Loucy (cell line): ENCODE results near the gene ASIC4.

Source experiments
- H2AFZ ChIP-seq: fragments of 200-600 bp; sonication (generic); 2 replicates; pipeline ENCODE4 v1.6.0; 2016; ENCODE audit warnings: antibody characterized with exemption, mild to moderate bottlenecking, low read length, moderate library complexity
- H3F3A ChIP-seq: fragments of 200-600 bp; 2 replicates; pipeline ENCODE4 v1.6.0; 2016; ENCODE audit warnings: antibody characterized with exemption, low read depth, mild to moderate bottlenecking
- H3K27me3 ChIP-seq: fragments of 200-600 bp; sonication (generic); 2 replicates; pipeline ENCODE4 v1.6.1; 2014; ENCODE audit warnings: low read length, mild to moderate bottlenecking; ENCODE audit not compliant: insufficient read depth, poor library complexity, severe bottlenecking
- H3K36me3 ChIP-seq: fragments of 200-600 bp; sonication (generic); 2 replicates; pipeline ENCODE4 v1.6.1; 2016; ENCODE audit warnings: low read length; ENCODE audit not compliant: insufficient read depth
- H3K4me1 ChIP-seq: fragments of 200-600 bp; sonication (generic); 2 replicates; pipeline ENCODE4 v1.5.1; 2014; ENCODE audit warnings: low read length, mild to moderate bottlenecking; ENCODE audit not compliant: insufficient read depth, poor library complexity, severe bottlenecking
- H3K4me2 ChIP-seq: fragments of 200-600 bp; sonication (generic); 2 replicates; pipeline ENCODE4 v1.6.0; 2014; ENCODE audit warnings: antibody characterized with exemption, low read length, low read depth, mild to moderate bottlenecking; ENCODE audit not compliant: poor library complexity, severe bottlenecking
- H3K4me3 ChIP-seq: fragments of 200-600 bp; sonication (generic); 2 replicates; pipeline ENCODE4 v1.5.1; 2014; ENCODE audit warnings: low read length, mild to moderate bottlenecking, mixed read lengths; ENCODE audit not compliant: poor library complexity, severe bottlenecking
- H3K79me2 ChIP-seq: fragments of 200-600 bp; sonication (generic); 2 replicates; pipeline ENCODE4 v1.6.1; 2014; ENCODE audit warnings: low read length; ENCODE audit not compliant: insufficient read depth
- H3K9ac ChIP-seq: fragments of 200-600 bp; sonication (generic); 2 replicates; pipeline ENCODE4 v1.6.0; 2014; ENCODE audit warnings: mild to moderate bottlenecking, low read depth, low read length, moderate library complexity; ENCODE audit not compliant: poor library complexity, severe bottlenecking
- H3K9me2 ChIP-seq: fragments of 200-600 bp; sonication (generic); replicated peaks from 2 replicates; pipeline ENCODE4 v1.6.1; 2016; ENCODE audit warnings: low read depth, low read length, mixed read lengths
- H3K9me3 ChIP-seq: fragments of 200-600 bp; sonication (generic); 2 replicates; pipeline ENCODE4 v1.6.1; 2014; ENCODE audit warnings: mild to moderate bottlenecking, antibody characterized with exemption, low read length, low read depth; ENCODE audit not compliant: insufficient read depth
- H4K20me1 ChIP-seq: fragments of 200-600 bp; sonication (generic); 2 replicates; pipeline ENCODE4 v1.6.0; 2014; ENCODE audit warnings: antibody characterized with exemption, low read length, mild to moderate bottlenecking; ENCODE audit not compliant: insufficient read depth, poor library complexity, severe bottlenecking
- EZH2phosphoT487 ChIP-seq: fragments of 200-600 bp; IDR thresholded peaks from 2 replicates; pipeline ENCODE4 v1.6.1; 2018; ENCODE audit warnings: antibody characterized with exemption, mild to moderate bottlenecking, moderate library complexity, borderline replicate concordance
- TF ChIP-seq, protein P1 (sequence below): fragments of 200-600 bp; sonication (generic); conservative IDR thresholded peaks from 2 replicates; pipeline ENCODE4 v1.5.1; 2014; ENCODE audit warnings: mild to moderate bottlenecking, antibody characterized with exemption, low read length

Gene ASIC4

DNA sequence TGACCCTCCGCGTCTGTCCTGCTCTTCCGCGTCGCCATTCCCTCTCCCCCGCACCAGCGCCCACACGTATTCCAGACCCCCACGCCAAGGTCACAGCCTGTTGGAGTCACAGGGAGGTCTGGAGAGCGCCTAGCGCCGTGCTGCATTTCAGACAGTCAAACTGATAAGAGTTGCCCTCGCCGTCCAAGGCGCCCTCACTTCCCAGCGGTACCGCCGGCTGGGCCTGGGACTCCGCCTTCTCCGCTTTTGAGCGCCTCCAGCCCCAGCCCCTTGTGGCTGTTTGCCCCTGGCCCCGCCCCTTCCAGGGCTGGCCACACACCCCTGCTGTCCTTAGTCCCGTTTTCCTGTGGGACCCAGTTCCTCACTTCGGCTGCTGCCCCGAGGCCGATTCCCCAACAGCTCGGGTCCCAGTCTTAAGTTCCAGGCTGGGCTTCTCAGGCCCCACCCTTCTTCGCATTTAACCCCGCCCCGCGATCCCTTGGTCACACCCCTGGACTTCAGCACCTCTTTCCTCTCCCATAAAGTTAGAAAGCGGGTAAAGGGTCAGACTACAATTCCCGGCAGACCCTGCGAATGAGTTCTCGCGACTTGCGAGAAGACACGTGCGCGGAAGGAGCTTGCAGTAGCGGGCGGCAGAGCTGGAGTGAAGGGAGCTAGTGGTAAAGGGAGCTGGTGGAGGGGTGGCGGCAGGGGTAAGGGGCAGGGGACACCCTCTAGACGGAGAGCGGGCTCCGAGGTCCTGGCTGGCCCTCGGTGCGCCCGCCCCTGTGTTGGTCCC lies 15.8 kb upstream of the ASIC4 start, which contains the start of gene GMPPA:
GMPPA (plus strand) TSS at position 612 of the 778 bp plus-strand sequence. CDS start 1,085 bp downstream, outside the sequence.
- peaks cover 24% of the 10 kb centered on the region for H3K4me1 ChIP-seq
- peaks cover 10% of the 10 kb centered on the region; the same call in 1 of the 2 replicates for H3K79me2 ChIP-seq
- no peaks in the 10 kb centered on the region for H3K9me3 ChIP-seq
- peak within 1 kb of the TSS; percentile 93 for H3K4me3 ChIP-seq
- peak within 1 kb of the TSS; percentile 93 for H3K9ac ChIP-seq
- no peaks in the 10 kb centered on the region for H4K20me1 ChIP-seq
- no peaks in the 10 kb centered on the region for H3F3A ChIP-seq
- no peaks in the 10 kb centered on the region for H3K27me3 ChIP-seq
- no peaks in the 10 kb centered on the region for H3K9me2 ChIP-seq
- no peaks in the 10 kb centered on the region for H3K36me3 ChIP-seq
- peak within 1 kb of the TSS; percentile 95 for H2AFZ ChIP-seq
- TF ChIP-seq EZH2phosphoT487: no peak
- peak within 1 kb of the TSS; percentile 86 for H3K4me2 ChIP-seq

DNA sequence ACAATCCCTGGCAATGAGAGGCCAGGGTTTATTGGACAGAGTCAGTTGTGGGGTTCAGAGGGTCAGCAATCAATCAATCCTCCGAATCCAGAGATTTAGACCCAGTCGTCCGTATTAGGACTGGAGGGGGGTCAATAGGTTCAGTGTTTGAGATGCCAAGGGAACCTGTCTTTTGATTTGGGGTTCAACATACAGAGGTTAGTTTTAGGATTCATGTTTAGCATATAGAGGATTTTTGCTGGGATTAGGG lies 15.3 kb upstream of the ASIC4 start:
- Histone ChIP-seq H4K20me1 (no peaks in the 10 kb centered on the region), H2AFZ (peak overlapping the region; percentile 66; the same call in 1 of the 2 replicates)

DNA sequence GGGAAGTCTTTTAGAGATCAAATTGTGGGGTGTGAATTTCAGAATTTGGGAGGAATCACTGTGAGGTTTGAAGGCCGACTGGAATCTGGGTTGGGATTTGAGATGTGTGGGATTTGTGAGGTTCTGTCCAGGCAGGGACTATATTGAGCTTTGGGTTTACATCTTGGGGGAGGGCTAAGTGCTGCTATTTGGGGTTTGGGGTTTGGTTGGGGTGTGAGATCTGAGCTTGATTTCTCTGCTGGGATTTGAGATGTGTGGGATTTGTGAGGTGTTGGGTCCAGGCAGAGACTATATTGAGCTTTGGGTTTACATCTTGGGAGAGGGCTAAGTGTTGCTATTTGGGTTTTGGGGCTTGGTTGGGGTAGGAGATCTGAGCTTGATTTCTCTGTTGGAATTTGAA lies 14.7 kb upstream of the ASIC4 start:
- Histone ChIP-seq H3K9me3 (no peaks in the 10 kb centered on the region), H4K20me1 (no peaks in the 10 kb centered on the region), H3K36me3 (no peaks in the 10 kb centered on the region), H3K9ac (peak overlapping the region; percentile 93), H3K4me1 (peaks cover 24% of the 10 kb centered on the region), H2AFZ (no peak overlapping the region), H3K79me2 (peaks cover 10% of the 10 kb centered on the region; the same call in 1 of the 2 replicates), H3F3A (no peaks in the 10 kb centered on the region), H3K27me3 (no peaks in the 10 kb centered on the region), H3K4me3 (peak overlapping the region; percentile 93), H3K4me2 (peak overlapping the region; percentile 86), H3K9me2 (no peaks in the 10 kb centered on the region)
- TF ChIP-seq, protein P1, sequence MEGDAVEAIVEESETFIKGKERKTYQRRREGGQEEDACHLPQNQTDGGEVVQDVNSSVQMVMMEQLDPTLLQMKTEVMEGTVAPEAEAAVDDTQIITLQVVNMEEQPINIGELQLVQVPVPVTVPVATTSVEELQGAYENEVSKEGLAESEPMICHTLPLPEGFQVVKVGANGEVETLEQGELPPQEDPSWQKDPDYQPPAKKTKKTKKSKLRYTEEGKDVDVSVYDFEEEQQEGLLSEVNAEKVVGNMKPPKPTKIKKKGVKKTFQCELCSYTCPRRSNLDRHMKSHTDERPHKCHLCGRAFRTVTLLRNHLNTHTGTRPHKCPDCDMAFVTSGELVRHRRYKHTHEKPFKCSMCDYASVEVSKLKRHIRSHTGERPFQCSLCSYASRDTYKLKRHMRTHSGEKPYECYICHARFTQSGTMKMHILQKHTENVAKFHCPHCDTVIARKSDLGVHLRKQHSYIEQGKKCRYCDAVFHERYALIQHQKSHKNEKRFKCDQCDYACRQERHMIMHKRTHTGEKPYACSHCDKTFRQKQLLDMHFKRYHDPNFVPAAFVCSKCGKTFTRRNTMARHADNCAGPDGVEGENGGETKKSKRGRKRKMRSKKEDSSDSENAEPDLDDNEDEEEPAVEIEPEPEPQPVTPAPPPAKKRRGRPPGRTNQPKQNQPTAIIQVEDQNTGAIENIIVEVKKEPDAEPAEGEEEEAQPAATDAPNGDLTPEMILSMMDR: no peak
- no peak for TF ChIP-seq EZH2phosphoT487

More for the DNA sequence above, 15.3 kb upstream of the ASIC4 start:
- no peaks in the 10 kb centered on the region for H3K27me3 ChIP-seq
- peak overlapping the region; percentile 93 for H3K9ac ChIP-seq
- TF ChIP-seq, protein P1: no peak
- no peak for TF ChIP-seq EZH2phosphoT487
- H3K36me3 ChIP-seq: no peaks in the 10 kb centered on the region
- no peaks in the 10 kb centered on the region for H3F3A ChIP-seq
- H3K79me2 ChIP-seq: peaks cover 10% of the 10 kb centered on the region; the same call in 1 of the 2 replicates
- H3K4me1 ChIP-seq: peaks cover 24% of the 10 kb centered on the region
- H3K4me2 ChIP-seq: peak overlapping the region; percentile 86
- H3K9me2 ChIP-seq: no peaks in the 10 kb centered on the region
- H3K9me3 ChIP-seq: no peaks in the 10 kb centered on the region
- H3K4me3 ChIP-seq: peak overlapping the region; percentile 93
